ENCODE results near the gene EZR.

DNA sequence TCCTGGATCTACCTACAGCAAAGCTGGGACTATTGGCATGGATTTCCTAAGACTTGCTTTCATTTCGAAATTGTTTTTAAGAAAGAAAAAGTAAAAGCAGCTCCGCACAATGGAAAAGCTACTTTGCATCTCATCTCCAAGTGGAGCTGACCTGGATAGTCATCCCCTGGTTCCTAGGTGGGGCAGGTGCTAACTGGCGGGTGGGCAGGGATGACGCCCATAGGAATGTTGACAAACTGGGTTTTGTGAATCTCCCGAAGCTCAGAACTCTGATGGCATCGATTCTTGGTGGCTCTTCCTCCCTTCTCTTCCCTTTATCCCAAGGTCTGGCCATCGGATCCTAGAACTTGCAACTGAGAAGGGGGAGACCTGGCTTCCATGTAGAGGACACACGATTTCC lies 12.4 kb upstream of the EZR start:
- TF ChIP-seq CTCF (IDR thresholded peaks at IDR 0.05) (no peak), POLR2AphosphoS5 (IDR thresholded peaks at IDR 0.05) (no peak)

Measured in breast epithelium (tissue), 3 donors.